Measurements from ENCODE around the gene GSTM5. TPM values are rescaled to one million over a fixed set of nuclear protein-coding genes. Genes with fewer than 3 reads are reported as not detected.
"Not testable (repeated sequence)": the region's sequence is repeated elsewhere in the genome, so short reads cannot be mapped to it uniquely, and the experiment has no call there.

The GSTM5 gene
- total and polyA plus RNA-seq, 2 donors (not counting 3 experiments of a cell fraction or from before 2014, with no cell fraction given), result 0.25 to 1.6 TPM

GRCh38 chr1:109766991-109767636 lies 55.1 kb downstream of the GSTM5 start:
- H3K9me3 ChIP-seq (replicated peaks; ENCODE audit: control insufficient read depth, insufficient read depth, low read length); FAIRE-seq; H3K9me1 ChIP-seq (replicated peaks; ENCODE audit: control insufficient read depth, extremely low read depth, insufficient read depth, low read length); H3K4me3 ChIP-seq (replicated peaks in 1 of 3; ENCODE audit: insufficient read depth in 1 of 3, low read depth in 1 of 3, low read length in 3 of 3); H3K27ac ChIP-seq (ENCODE audit: insufficient read depth, low read depth, low read length); POLR2A ChIA-PET; H3K4me2 ChIP-seq (ENCODE audit: insufficient read depth, low read length); CTCF ChIA-PET; H3K27me3 ChIP-seq (ENCODE audit: control insufficient read depth in 2 of 2, insufficient read depth in 2 of 2, low read length in 2 of 2); DNase-seq (ENCODE audit: low read depth, low spot score); H4K20me1 ChIP-seq (replicated peaks; ENCODE audit: control insufficient read depth, extremely low read depth, insufficient read depth, low read length); H2AFZ ChIP-seq (ENCODE audit: low read depth, low read length); H3K79me2 ChIP-seq (ENCODE audit: control insufficient read depth, insufficient read depth, low read length); H3K9ac ChIP-seq (replicated peaks; ENCODE audit: extremely low read depth, insufficient read depth, low read length); H3K36me3 ChIP-seq (ENCODE audit: control insufficient read depth in 2 of 2, extremely low read depth in 1 of 2, insufficient read depth in 2 of 2, low read length in 2 of 2); dilution Hi-C loops (cut with MboI; ENCODE audit: extremely low pct_ligation_motif_present, low sequenced_read_pairs); BruUV-seq (replicated peaks): not testable (repeated sequence)
- intact Hi-C loops (cut with micrococcal nuclease), result loop anchor here (10.0 kb wide), 1 partner anchor 282 kb away; the partner anchor contains the start of gene ATXN7L2
- H3K4me1 ChIP-seq (ENCODE audit: control insufficient read depth, extremely low read depth, insufficient read depth, low read length), result peaks cover 14% of the 10 kb centered on the region

Other genes with a start within 250 kb of the GSTM5 start
- gene SYPL2, start 245.7 kb upstream of the GSTM5 start, total RNA-seq, result not detected in 2 replicates
- 0.02 TPM in 1 of 2 replicates, not detected in the other for gene SYPL2, start 245.7 kb upstream of the GSTM5 start, polyA plus RNA-seq
- 3.8 and 4.4 TPM in 2 replicates for gene ATXN7L2, start 228.3 kb upstream of the GSTM5 start, total RNA-seq
- 4.9 and 5.7 TPM in 2 replicates for gene ATXN7L2, start 228.3 kb upstream of the GSTM5 start, polyA plus RNA-seq
- gene CYB561D1, start 218.2 kb upstream of the GSTM5 start, total RNA-seq, result 6.9 and 7.3 TPM in 2 replicates
- gene CYB561D1, start 218.2 kb upstream of the GSTM5 start, polyA plus RNA-seq, result 7.2 and 9.2 TPM in 2 replicates
- gene AMIGO1, start 202.5 kb upstream of the GSTM5 start, total RNA-seq, result 0.78 and 0.88 TPM in 2 replicates
- gene AMIGO1, start 202.5 kb upstream of the GSTM5 start, polyA plus RNA-seq, result 0.67 and 0.80 TPM in 2 replicates
- not detected in 2 replicates for gene GPR61, start 172.4 kb upstream of the GSTM5 start, total RNA-seq
- gene GPR61, start 172.4 kb upstream of the GSTM5 start, polyA plus RNA-seq, result not detected in 2 replicates
- 12.9 and 14.0 TPM in 2 replicates for gene GNAI3, start 163.6 kb upstream of the GSTM5 start, total RNA-seq
- 3.7 and 5.0 TPM in 2 replicates for gene GNAI3, start 163.6 kb upstream of the GSTM5 start, polyA plus RNA-seq
- 0.30 TPM in 1 of 2 replicates, not detected in the other for gene GNAT2, start 92.6 kb upstream of the GSTM5 start, total RNA-seq
- gene GNAT2, start 92.6 kb upstream of the GSTM5 start, polyA plus RNA-seq, result 0.08 TPM in 1 of 2 replicates, not detected in the other
- gene AMPD2, start 92.4 kb upstream of the GSTM5 start, total RNA-seq, result 69.4 and 82.7 TPM in 2 replicates
- gene AMPD2, start 92.4 kb upstream of the GSTM5 start, polyA plus RNA-seq, result 66.5 and 69.4 TPM in 2 replicates
- 5.5 and 9.5 TPM in 2 replicates for gene GSTM4, start 56.2 kb upstream of the GSTM5 start, total RNA-seq
- 11.6 and 12.4 TPM in 2 replicates for gene GSTM4, start 56.2 kb upstream of the GSTM5 start, polyA plus RNA-seq
- 12.0 and 21.5 TPM in 2 replicates for gene GSTM2, start 44.2 kb upstream of the GSTM5 start, total RNA-seq
- 23.6 and 27.1 TPM in 2 replicates for gene GSTM2, start 44.2 kb upstream of the GSTM5 start, polyA plus RNA-seq
- gene GSTM1, start 24.4 kb upstream of the GSTM5 start, total RNA-seq, result 35.5 TPM in 1 of 2 replicates, not detected in the other
- 0.16 TPM in 1 of 2 replicates, not detected in the other for gene GSTM1, start 24.4 kb upstream of the GSTM5 start, polyA plus RNA-seq
- 18.5 and 27.9 TPM in 2 replicates for gene GSTM3, start 28.8 kb downstream of the GSTM5 start, total RNA-seq
- 48.3 and 52.0 TPM in 2 replicates for gene GSTM3, start 28.8 kb downstream of the GSTM5 start, polyA plus RNA-seq
- not detected in 2 replicates for gene EPS8L3, start 51.7 kb downstream of the GSTM5 start, total RNA-seq
- gene EPS8L3, start 51.7 kb downstream of the GSTM5 start, polyA plus RNA-seq, result not detected in 2 replicates
- gene CSF1, start 198.6 kb downstream of the GSTM5 start, total RNA-seq, result 22.7 and 28.9 TPM in 2 replicates
- gene CSF1, start 198.6 kb downstream of the GSTM5 start, polyA plus RNA-seq, result 23.3 and 24.5 TPM in 2 replicates